HG02763 (cell line): ENCODE measurements around the gene EXOSC5.

ENCODE experiments used
- ATAC-seq: cut with Tn5 transposase; IDR thresholded peaks from one replicate; pipeline ENCODE4 v1.9.1; 2021; ENCODE audit warnings: mild to moderate bottlenecking, moderate library complexity; ENCODE audit not compliant: unreplicated experiment

Gene EXOSC5

GRCh38 chr19:41426952-41427646, 29.9 kb upstream of the EXOSC5 start, which contains the start of gene B3GNT8:
Gene B3GNT8 (minus strand): TSS chr19:41427374. CDS start chr19:41426778, 596 bp downstream.
- ATAC-seq, result no peak

- no peak for ATAC-seq
These were observed 29.1 kb upstream of the EXOSC5 start for GRCh38 chr19:41426116-41426841.

GRCh38 chr19:41425174-41426115, 28.3 kb upstream of the EXOSC5 start:
- ATAC-seq, result no peak

GRCh38 chr19:41424335-41425173, 27.4 kb upstream of the EXOSC5 start:
- ATAC-seq, result no peak

GRCh38 chr19:41422955-41423354, 25.8 kb upstream of the EXOSC5 start:
- ATAC-seq, result no peak

GRCh38 chr19:41422456-41422855, 25.3 kb upstream of the EXOSC5 start:
- no peak for ATAC-seq

GRCh38 chr19:41421973-41422372, 24.8 kb upstream of the EXOSC5 start:
- no peak for ATAC-seq

- no peak for ATAC-seq
These were observed 24.2 kb upstream of the EXOSC5 start for GRCh38 chr19:41421314-41421713.

- ATAC-seq, result no peak
These were observed 23.1 kb upstream of the EXOSC5 start for GRCh38 chr19:41420101-41420880.

- ATAC-seq, result no peak
These were observed 19.1 kb upstream of the EXOSC5 start for GRCh38 chr19:41416194-41416674.

GRCh38 chr19:41415154-41415571, 18.0 kb upstream of the EXOSC5 start:
- no peak for ATAC-seq

GRCh38 chr19:41414461-41414860, 17.3 kb upstream of the EXOSC5 start:
- no peak for ATAC-seq

GRCh38 chr19:41413947-41414346, 16.8 kb upstream of the EXOSC5 start:
- ATAC-seq, result no peak

GRCh38 chr19:41412953-41413352, 15.8 kb upstream of the EXOSC5 start:
- ATAC-seq, result no peak

GRCh38 chr19:41411968-41412265, 14.8 kb upstream of the EXOSC5 start:
- no peak for ATAC-seq

GRCh38 chr19:41411100-41411967, 14.2 kb upstream of the EXOSC5 start:
- ATAC-seq, result no peak

GRCh38 chr19:41410336-41411054, 13.3 kb upstream of the EXOSC5 start:
- ATAC-seq, result no peak

- no peak for ATAC-seq
These were observed 12.1 kb upstream of the EXOSC5 start for GRCh38 chr19:41409288-41409687.
